Lower lobe of right lung (tissue), 2 donors: ENCODE measurements around the gene PKM. TPM values are rescaled to one million over a fixed set of nuclear protein-coding genes. Genes with fewer than 3 reads are reported as not detected.

Experiments
- ATAC-seq, 2 donors: fragments of 200-7000 bp; cut with Tn5 transposase; one replicate each; pipeline ENCODE4 v1.9.1; 2020 to 2022; ENCODE audit warnings: mild to moderate bottlenecking in 2 of 2, moderate library complexity in 2 of 2
- DNase-seq: peaks from one replicate; pipeline ENCODE4 v3.0.0-alpha.2; 2020
- H3K27ac ChIP-seq: fragments of 200-600 bp; one replicate; pipeline ENCODE4 v1.8.0; 2022
- H3K27me3 ChIP-seq: fragments of 200-600 bp; one replicate; pipeline ENCODE4 v1.8.0; 2022; ENCODE audit warnings: low read depth
- H3K36me3 ChIP-seq: fragments of 200-600 bp; one replicate; pipeline ENCODE4 v1.8.0; 2022; ENCODE audit warnings: mild to moderate bottlenecking
- H3K4me1 ChIP-seq: fragments of 200-600 bp; one replicate; pipeline ENCODE4 v1.8.0; 2022
- H3K4me3 ChIP-seq: fragments of 200-600 bp; one replicate; pipeline ENCODE4 v1.8.0; 2022; ENCODE audit warnings: mild to moderate bottlenecking
- H3K9me3 ChIP-seq: fragments of 200-600 bp; one replicate; pipeline ENCODE4 v1.8.0; 2022
- CTCF ChIP-seq: fragments of 200-600 bp; IDR thresholded peaks from one replicate; pipeline ENCODE4 v1.8.0; 2022; ENCODE audit warnings: antibody characterized with exemption, mild to moderate bottlenecking
- intact Hi-C: fragments of 100-400 bp; cut with DNase I; formaldehyde crosslinking; loops from one replicate; pipeline ENCODE4 v1.11.0; 2022
- total RNA-seq: library from RNA; stranded (reverse); fragmentation: NEBNext Ultra II Directional; extraction: Animal tissue kit (Norgen Biotek cat#: 25700); gene quantifications from one replicate; pipeline ENCODE4 v1.2.1, GENCODE V29; 2021
- donor health status: DM: no; HTN: yes; CAD: no; lungs with severe emphysema.

Gene PKM
- total RNA-seq, 1 donor from 2014 or later = 443 TPM

GRCh38 chr15:72176159-72176558 lies 54.8 kb downstream of the PKM start:
- DNase-seq (no peak), ATAC-seq (peak in 1 of 2 donors; percentile 5)
- no peak overlapping the region for H3K27ac ChIP-seq
- H3K27me3 ChIP-seq = no peaks in the 10 kb centered on the region
- H3K4me3 ChIP-seq = no peak overlapping the region
- H3K9me3 ChIP-seq = no peaks in the 10 kb centered on the region
- intact Hi-C loops = no loop called here
- TF ChIP-seq CTCF = no peak
- peaks cover 14% of the 10 kb centered on the region for H3K4me1 ChIP-seq
- no peaks in the 10 kb centered on the region for H3K36me3 ChIP-seq

GRCh38 chr15:72175186-72176044 lies 55.6 kb downstream of the PKM start:
- no peak for DNase-seq
- no peak overlapping the region for H3K27ac ChIP-seq
- ATAC-seq = no peak
- intact Hi-C loops = no loop called here
- no peaks in the 10 kb centered on the region for H3K9me3 ChIP-seq
- no peak overlapping the region for H3K4me3 ChIP-seq
- H3K36me3 ChIP-seq = no peaks in the 10 kb centered on the region
- no peaks in the 10 kb centered on the region for H3K27me3 ChIP-seq
- no peak for TF ChIP-seq CTCF
- peaks cover 12% of the 10 kb centered on the region for H3K4me1 ChIP-seq

- intact Hi-C loops = no loop called here
Measured at GRCh38 chr15:72174551-72175165, 56.3 kb downstream of the PKM start.

GRCh38 chr15:72173864-72174550 lies 57.0 kb downstream of the PKM start:
- DNase-seq (no peak), ATAC-seq (peak in 1 of 2 donors; percentile 3)
- Histone ChIP-seq H3K4me1 (peaks cover 1% of the 10 kb centered on the region), H3K9me3 (no peaks in the 10 kb centered on the region), H3K27me3 (no peaks in the 10 kb centered on the region), H3K4me3 (no peak overlapping the region), H3K36me3 (no peaks in the 10 kb centered on the region), H3K27ac (no peak overlapping the region)
- intact Hi-C loops = no loop called here
- TF ChIP-seq CTCF = no peak

More at GRCh38 chr15:72174551-72175165, 56.3 kb downstream of the PKM start:
- no peaks in the 10 kb centered on the region for H3K36me3 ChIP-seq
- H3K27ac ChIP-seq = no peak overlapping the region
- no peaks in the 10 kb centered on the region for H3K27me3 ChIP-seq
- no peak overlapping the region for H3K4me3 ChIP-seq
- ATAC-seq = no peak
- DNase-seq = no peak
- no peaks in the 10 kb centered on the region for H3K9me3 ChIP-seq
- H3K4me1 ChIP-seq = peaks cover 5% of the 10 kb centered on the region
- TF ChIP-seq CTCF = no peak

- H3K27me3 ChIP-seq = no peaks in the 10 kb centered on the region
- ATAC-seq (no peak), DNase-seq (no peak)
- H3K4me1 ChIP-seq = peaks cover 7% of the 10 kb centered on the region
- no peaks in the 10 kb centered on the region for H3K9me3 ChIP-seq
- TF ChIP-seq CTCF = no peak
- no peaks in the 10 kb centered on the region for H3K36me3 ChIP-seq
- intact Hi-C loops = no loop called here
- no peak overlapping the region for H3K4me3 ChIP-seq
- no peak overlapping the region for H3K27ac ChIP-seq
Measured at GRCh38 chr15:72173401-72173800, 57.6 kb downstream of the PKM start.
